ENCODE results near the gene ANXA1. TPM values are rescaled to one million over a fixed set of nuclear protein-coding genes. Genes with fewer than 3 reads are reported as not detected.

Gene ANXA1
- total and polyA plus RNA-seq, 4 donors = 4.8 to 28.6 (median 14.5) TPM

DNA sequence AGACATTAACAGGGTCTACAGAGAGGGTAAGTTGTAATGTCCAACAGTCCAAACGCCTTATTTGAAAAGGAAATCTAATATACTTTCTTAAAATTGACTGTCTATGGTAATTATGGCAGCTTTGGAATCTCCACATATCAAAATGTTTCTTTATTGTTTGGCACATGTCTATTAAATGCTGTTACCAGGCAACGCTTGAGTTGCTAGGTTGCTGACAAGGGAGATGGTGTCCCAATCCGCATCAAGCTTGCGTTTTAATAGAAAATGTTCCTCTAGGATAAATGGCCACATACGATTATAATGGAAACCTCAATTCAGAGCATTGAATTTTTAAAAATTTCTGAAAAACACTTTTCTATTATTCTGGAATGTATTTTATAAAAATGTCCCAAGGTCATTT lies 9.2 kb downstream of the ANXA1 start:
- H3K27ac ChIP-seq (ENCODE audit: low read depth in 1 of 2, low read length in 2 of 2) = no peak overlapping the region
- no peaks in the 10 kb centered on the region for H3K9me3 ChIP-seq (ENCODE audit: control insufficient read depth in 4 of 4, low read length in 3 of 4)
- H3K36me3 ChIP-seq (ENCODE audit: control insufficient read depth in 4 of 4, insufficient read depth in 3 of 4, low read depth in 1 of 4, low read length in 3 of 4) = peaks cover 0 to 2% (median 0%) of the 10 kb centered on the region in 4 donors
- WGBS = 95% methylated on average over 5 of the region's 5 CpGs
- no peak for DNase-seq (ENCODE audit: low spot score)
- TF ChIP-seq, protein P1, sequence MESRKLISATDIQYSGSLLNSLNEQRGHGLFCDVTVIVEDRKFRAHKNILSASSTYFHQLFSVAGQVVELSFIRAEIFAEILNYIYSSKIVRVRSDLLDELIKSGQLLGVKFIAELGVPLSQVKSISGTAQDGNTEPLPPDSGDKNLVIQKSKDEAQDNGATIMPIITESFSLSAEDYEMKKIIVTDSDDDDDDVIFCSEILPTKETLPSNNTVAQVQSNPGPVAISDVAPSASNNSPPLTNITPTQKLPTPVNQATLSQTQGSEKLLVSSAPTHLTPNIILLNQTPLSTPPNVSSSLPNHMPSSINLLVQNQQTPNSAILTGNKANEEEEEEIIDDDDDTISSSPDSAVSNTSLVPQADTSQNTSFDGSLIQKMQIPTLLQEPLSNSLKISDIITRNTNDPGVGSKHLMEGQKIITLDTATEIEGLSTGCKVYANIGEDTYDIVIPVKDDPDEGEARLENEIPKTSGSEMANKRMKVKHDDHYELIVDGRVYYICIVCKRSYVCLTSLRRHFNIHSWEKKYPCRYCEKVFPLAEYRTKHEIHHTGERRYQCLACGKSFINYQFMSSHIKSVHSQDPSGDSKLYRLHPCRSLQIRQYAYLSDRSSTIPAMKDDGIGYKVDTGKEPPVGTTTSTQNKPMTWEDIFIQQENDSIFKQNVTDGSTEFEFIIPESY (IDR thresholded peaks at IDR 0.05) = no peak
- TF ChIP-seq HNF4G (IDR thresholded peaks at IDR 0.05) (no peak), EGR1 (IDR thresholded peaks at IDR 0.05; ENCODE audit: low read depth in 2 of 2) (no peak), CTCF (IDR thresholded peaks at IDR 0.05; ENCODE audit: low read depth, low read length, missing input control) (no peak), HNF4A (conservative IDR thresholded peaks at IDR 0.05) (no peak), GABPA (IDR thresholded peaks at IDR 0.05 in 1 of 2, conservative IDR thresholded peaks at IDR 0.05 in 1 of 2) (no peak), NR2F2 (IDR thresholded peaks at IDR 0.05) (no peak), RAD21 (IDR thresholded peaks at IDR 0.05) (no peak), TAF1 (conservative IDR thresholded peaks at IDR 0.05) (no peak), FOXA1 (IDR thresholded peaks at IDR 0.05) (no peak), ATF3 (IDR thresholded peaks at IDR 0.05) (no peak), JUND (IDR thresholded peaks at IDR 0.05) (no peak), FOXA2 (IDR thresholded peaks at IDR 0.05) (no peak), RXRA (IDR thresholded peaks at IDR 0.05) (no peak), YY1 (IDR thresholded peaks at IDR 0.05) (no peak)
- TF ChIP-seq, protein P2, sequence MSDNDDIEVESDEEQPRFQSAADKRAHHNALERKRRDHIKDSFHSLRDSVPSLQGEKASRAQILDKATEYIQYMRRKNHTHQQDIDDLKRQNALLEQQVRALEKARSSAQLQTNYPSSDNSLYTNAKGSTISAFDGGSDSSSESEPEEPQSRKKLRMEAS (IDR thresholded peaks at IDR 0.05) = no peak
- TF ChIP-seq, protein P3, sequence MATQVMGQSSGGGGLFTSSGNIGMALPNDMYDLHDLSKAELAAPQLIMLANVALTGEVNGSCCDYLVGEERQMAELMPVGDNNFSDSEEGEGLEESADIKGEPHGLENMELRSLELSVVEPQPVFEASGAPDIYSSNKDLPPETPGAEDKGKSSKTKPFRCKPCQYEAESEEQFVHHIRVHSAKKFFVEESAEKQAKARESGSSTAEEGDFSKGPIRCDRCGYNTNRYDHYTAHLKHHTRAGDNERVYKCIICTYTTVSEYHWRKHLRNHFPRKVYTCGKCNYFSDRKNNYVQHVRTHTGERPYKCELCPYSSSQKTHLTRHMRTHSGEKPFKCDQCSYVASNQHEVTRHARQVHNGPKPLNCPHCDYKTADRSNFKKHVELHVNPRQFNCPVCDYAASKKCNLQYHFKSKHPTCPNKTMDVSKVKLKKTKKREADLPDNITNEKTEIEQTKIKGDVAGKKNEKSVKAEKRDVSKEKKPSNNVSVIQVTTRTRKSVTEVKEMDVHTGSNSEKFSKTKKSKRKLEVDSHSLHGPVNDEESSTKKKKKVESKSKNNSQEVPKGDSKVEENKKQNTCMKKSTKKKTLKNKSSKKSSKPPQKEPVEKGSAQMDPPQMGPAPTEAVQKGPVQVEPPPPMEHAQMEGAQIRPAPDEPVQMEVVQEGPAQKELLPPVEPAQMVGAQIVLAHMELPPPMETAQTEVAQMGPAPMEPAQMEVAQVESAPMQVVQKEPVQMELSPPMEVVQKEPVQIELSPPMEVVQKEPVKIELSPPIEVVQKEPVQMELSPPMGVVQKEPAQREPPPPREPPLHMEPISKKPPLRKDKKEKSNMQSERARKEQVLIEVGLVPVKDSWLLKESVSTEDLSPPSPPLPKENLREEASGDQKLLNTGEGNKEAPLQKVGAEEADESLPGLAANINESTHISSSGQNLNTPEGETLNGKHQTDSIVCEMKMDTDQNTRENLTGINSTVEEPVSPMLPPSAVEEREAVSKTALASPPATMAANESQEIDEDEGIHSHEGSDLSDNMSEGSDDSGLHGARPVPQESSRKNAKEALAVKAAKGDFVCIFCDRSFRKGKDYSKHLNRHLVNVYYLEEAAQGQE (IDR thresholded peaks at IDR 0.05) = no peak
- H3K4me3 ChIP-seq (ENCODE audit: low read depth in 1 of 3, low read length in 3 of 3) = no peak overlapping the region
- H3K9ac ChIP-seq (ENCODE audit: low read depth in 1 of 2, low read length in 2 of 2) = no peak overlapping the region
- H3K4me1 ChIP-seq (ENCODE audit: control insufficient read depth in 4 of 4, insufficient read depth in 4 of 4, low read length in 3 of 4) = no peaks in the 10 kb centered on the region
- no peaks in the 10 kb centered on the region for H3K27me3 ChIP-seq (ENCODE audit: control insufficient read depth in 4 of 4, insufficient read depth in 4 of 4, low read length in 3 of 4)

Measured in liver (tissue), 9 donors.